ENCODE measurements around the gene RALGPS1. TPM values are rescaled to one million over a fixed set of nuclear protein-coding genes. Genes with fewer than 3 reads are reported as not detected.

RALGPS1 gene
- total RNA-seq, 4 donors from 2014 or later, result 27.3 to 42.1 (median 39.1) TPM

DNA sequence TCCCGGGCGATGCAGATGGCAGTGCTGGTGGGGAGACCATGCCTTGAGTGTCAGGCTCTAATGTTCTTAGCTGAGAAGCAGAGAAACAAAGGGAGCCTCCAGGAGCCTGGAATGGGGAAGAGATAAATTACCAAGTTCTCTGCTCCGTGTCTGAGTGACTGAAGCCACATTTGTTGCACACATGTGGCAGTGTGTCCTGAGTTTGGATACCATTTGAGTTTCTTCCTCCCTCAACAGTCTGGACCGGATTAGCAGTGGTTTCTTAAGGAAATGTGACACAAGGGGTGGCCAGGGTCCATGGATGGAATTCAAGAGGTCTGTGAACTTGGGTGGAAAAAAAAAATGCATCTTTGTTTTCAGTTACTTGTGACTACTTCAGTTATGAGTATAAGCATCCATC lies 299.3 kb downstream of the RALGPS1 start:
- Histone ChIP-seq H3K27ac (no peak overlapping the region), H3K9me3 (no peaks in the 10 kb centered on the region), H3K4me3 (replicated peaks in 1 of 3) (no peak overlapping the region), H3K27me3 (no peaks in the 10 kb centered on the region), H3K36me3 (no peaks in the 10 kb centered on the region), H3K4me1 (peaks cover 0 to 5% of the 10 kb centered on the region in 2 donors)
- WGBS, 2 donors, result 69 to 88% methylated on average over 4 of the region's 4 CpGs
- intact Hi-C loops (cut with DNase I), result no loop called here
- DNase-seq, result no peak
- TF ChIP-seq POLR2A (IDR thresholded peaks at IDR 0.05) (no peak), CTCF (IDR thresholded peaks at IDR 0.05) (no peak)

DNA sequence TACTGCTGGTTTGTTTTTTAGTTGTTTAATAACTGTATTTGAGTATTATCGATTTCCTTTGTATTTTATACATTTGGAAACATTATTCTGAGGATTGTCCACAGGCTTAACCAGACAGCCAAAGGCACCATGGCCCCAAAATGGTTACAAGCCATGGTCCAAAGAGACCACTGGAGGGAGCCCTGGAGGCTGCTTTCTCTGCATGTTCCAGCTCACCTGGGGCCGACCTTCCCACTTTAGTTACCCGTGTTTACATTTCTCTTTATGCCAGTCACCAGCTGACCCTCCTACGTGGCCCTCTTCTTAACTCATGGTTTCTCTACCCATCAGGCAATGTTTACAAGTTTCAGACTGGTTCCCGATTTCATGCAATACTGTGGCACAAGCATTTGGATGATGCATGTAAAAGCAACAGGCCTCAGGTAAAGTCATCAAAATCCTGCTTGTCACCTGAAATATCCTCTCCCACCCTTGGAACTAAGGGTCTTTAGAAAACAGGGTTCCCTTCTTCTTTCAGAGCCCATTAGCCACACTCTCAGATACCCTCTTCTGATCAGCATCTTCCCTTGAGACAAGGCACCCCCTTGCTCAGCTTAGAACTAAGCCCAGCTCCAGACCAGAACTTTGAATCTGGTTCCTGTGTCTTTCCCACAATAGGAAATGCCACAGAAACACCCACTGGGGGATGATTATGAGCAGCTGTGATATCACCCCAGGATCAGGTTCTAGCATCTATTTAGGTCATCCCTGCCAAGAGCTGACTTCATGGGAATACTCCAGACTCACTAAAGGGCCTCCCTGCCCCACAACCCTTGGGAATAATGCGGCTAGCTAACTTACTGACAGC lies 300.1 kb downstream of the RALGPS1 start:
- Histone ChIP-seq H3K27ac (no peak overlapping the region), H3K9me3 (no peaks in the 10 kb centered on the region), H3K4me1 (peaks cover 0 to 5% of the 10 kb centered on the region in 2 donors), H3K36me3 (no peaks in the 10 kb centered on the region), H3K27me3 (no peaks in the 10 kb centered on the region), H3K4me3 (replicated peaks in 1 of 3) (no peak overlapping the region)
- intact Hi-C loops (cut with DNase I), result no loop called here
- TF ChIP-seq POLR2A (IDR thresholded peaks at IDR 0.05) (no peak), CTCF (IDR thresholded peaks at IDR 0.05) (peak; percentile 48 to 87 (median 76))
- WGBS, 2 donors, result 25 to 32% methylated on average over 6 of the region's 6 CpGs
- DNase-seq, result peak; percentile 78 to 82

DNA sequence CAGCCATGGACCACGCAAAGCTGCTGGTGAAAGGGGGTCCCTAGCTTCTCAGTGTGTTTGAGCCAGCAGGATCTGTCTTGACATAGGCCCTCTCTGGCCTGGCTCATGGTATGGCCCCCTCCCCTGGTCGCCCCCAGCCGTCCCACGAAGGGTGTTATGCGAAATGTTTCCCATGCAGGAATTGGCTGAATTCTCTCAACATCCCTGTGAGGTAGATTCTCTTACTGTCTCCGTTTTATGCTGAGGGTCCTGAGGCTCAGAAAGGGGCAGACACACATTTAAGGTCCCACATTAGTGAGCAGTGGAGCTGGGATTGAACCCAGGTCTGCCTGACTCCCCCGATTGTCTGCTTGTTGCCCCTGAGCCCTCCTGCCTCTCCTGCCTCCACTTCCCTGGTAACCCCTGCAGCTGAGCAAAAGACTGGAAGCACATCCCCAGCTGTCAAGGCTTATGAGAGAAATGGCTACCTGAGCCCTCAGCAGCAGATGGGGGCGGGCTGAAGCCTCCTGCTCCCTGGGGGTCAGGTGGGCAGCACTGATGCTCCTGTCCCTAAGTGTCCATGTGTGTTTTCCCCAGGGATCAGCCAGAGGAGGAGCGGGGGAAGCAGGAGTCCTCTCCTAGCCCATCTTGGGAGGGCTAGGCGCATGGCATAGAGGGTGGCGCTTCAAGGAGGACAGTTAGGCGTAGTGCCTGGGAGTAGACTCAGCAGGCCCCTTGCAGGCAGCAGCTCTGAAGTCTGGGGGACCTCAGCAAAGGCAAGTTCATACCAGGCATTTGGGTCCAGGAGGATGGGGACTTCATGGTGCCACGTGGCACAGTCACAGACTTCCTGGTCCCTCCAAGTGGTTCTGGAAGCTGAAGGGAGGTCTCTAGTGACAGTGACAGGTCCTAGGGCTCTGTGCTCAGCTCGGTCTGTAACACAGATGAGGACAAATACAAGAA lies 301.0 kb downstream of the RALGPS1 start:
- Histone ChIP-seq H3K4me1 (peaks cover 0 to 5% of the 10 kb centered on the region in 2 donors), H3K9me3 (no peaks in the 10 kb centered on the region), H3K4me3 (replicated peaks in 1 of 3) (no peak overlapping the region), H3K27me3 (no peaks in the 10 kb centered on the region), H3K36me3 (no peaks in the 10 kb centered on the region), H3K27ac (no peak overlapping the region)
- no peak for TF ChIP-seq CTCF (IDR thresholded peaks at IDR 0.05)
- no peak for TF ChIP-seq POLR2A (IDR thresholded peaks at IDR 0.05)
- intact Hi-C loops (cut with DNase I), result no loop called here
- 91% methylated on average over 13 to 14 of the region's 14 CpGs for WGBS, 2 donors
- no peak for DNase-seq

DNA sequence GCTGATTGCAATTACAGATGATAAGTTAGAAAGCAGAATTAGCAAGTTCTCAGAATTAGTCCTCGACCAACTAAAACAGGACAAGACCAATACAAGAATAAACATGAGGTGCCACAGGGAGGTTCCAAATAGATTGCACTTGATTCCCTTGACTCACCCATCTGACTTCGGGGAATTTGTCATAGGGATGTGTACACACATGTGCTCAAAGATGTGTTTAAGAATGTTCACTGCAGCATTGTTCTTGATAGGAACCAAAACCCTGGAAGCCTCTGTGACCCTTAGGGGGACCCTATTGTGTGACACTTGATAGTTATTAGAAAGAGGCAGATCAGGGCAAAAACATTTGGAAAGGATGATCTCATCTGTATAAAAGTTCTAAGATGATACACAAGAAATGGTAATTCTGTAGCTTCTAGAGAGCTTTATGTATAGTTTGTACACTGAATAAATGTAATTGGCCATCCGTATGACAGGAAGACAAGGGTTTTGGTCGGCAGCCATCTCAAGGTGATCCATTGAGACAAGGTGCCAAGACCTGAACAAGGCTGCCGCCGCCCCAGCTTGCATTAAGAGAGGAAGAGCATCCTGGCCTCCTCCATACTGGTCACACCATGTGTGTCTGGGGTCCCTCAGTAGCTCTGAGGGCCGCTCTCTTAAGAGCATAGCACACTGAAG lies 301.8 kb downstream of the RALGPS1 start:
- no peaks in the 10 kb centered on the region for H3K27me3 ChIP-seq
- peaks cover 0 to 5% of the 10 kb centered on the region in 2 donors for H3K4me1 ChIP-seq
- H3K27ac ChIP-seq, result no peak overlapping the region
- H3K4me3 ChIP-seq (replicated peaks in 1 of 3), result no peak overlapping the region
- WGBS, 2 donors, result 96% methylated on average over 7 of the region's 7 CpGs
- no peak for TF ChIP-seq POLR2A (IDR thresholded peaks at IDR 0.05)
- TF ChIP-seq CTCF (IDR thresholded peaks at IDR 0.05), result no peak
- no peaks in the 10 kb centered on the region for H3K36me3 ChIP-seq
- intact Hi-C loops (cut with DNase I), result no loop called here
- no peak for DNase-seq
- no peaks in the 10 kb centered on the region for H3K9me3 ChIP-seq
